HG03575 (cell line): ENCODE data around the gene GLIS1.

ENCODE experiments used
- ATAC-seq: cut with Tn5 transposase; IDR thresholded peaks from one replicate; pipeline ENCODE4 v1.9.1; 2021; ENCODE audit not compliant: unreplicated experiment, insufficient number of reproducible peaks, low FRiP score; ENCODE audit errors: extremely low read depth

GLIS1 gene

DNA sequence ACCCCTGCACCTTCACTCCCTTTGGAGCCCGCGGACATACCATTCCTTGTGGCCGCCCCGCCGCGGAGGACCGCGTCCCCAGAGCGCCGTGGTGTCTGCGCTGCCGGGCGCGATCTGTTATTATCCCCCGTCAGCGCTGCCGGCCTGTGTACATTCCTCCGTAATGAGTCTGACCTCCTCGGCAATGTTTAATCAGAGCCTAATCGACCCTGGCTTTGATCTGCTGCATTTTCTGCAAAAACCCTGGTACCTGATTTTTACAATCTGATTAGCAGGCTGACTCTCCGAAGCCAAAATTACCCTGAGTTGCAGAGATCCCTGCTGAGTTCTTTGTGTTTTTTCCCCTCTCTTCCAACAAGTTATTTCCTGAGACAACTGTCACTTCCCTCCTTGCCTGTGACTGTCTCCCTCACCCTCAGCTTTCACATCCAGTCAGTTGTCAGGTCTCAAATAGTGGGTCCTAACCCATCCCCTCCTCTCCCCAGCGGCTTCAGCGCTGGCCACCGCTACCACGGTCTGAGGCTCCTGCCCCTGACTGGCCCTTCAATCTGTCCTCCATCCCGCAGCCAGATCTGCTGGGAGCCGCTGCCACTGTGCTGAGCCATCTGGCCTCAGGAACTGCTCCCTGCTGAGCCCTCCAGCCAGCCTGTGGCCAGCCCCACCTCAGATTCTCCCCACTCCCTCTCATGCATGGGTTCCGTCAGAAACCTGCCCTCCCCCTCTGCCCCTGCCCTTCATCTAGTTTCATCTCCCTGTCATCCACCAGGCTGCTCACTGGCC lies 53.5 kb downstream of the GLIS1 start:
- no peak for ATAC-seq

DNA sequence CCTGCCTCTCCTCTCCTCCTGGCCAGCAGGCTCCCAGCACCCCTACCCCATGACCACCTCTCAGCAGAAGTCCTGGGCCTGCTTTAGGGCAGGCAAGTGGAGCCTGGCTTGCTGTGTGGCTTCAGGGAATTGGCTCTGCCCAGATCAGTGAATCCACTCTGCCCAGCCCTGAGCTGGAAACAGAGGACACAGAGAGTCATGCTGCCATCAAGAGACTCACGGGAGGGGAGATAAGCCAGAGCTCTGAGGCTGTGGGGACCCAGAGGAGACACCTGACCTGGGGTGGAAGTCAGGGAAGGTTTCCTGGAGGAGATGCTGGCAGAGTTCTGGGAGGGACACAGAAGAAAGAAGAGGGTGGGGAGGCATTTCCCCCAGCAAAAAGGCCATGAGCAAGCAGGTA lies 54.2 kb downstream of the GLIS1 start:
- ATAC-seq = no peak

DNA sequence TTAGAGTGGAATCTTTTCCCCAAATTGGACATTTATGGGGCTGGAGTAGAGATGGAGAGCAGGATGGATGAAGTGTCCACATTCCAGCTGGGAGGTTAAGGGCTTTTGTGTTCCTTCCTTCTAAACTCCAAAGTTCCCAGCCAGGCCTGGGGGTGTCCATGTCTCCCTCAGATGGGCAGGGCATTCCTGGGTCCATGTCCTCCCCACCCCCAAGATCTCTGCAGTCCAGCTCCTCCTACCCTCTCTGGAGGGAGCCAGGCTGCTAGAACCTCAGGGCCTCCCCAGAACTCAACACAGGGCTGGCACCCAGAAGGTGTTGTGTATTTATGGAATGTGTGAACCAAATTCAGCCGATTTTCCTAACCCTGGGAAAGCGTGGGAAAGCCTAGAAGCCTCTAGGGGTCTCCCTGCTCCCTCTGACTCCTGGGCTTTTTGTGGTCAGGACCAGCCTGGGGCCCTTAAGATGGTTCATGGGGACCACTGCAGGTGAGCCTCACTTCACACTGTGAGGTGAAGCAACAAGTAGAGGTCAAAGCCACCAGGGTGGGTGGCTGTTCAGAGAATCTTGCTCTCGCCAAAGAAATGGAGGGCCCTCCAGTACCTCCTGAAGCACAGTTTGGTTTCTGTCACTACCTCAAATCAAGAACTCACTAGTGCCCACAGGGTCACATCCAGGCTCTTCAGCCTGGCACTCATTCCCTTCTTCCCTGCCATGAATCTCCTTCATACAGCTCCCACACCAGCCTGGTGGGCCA lies 54.8 kb downstream of the GLIS1 start:
- no peak for ATAC-seq

DNA sequence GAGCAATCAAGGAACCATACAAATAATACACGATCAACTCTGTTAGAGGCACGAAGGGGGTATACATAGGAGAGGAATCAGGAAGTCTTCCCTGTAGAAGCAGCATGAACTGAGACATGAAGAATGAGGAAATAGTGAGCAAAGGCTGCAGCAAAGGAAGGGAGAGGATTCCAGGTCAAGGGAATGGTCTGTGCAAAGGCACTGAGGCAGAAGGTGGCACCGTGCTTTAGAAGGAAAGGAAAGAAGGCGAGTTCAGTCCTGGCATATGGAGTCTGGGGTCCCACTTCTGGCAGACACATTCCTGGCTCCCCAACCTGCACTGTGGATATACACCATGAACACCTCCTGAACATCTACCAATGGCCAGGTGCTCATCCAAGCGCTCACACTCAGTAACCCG lies 56.1 kb downstream of the GLIS1 start:
- ATAC-seq = no peak

DNA sequence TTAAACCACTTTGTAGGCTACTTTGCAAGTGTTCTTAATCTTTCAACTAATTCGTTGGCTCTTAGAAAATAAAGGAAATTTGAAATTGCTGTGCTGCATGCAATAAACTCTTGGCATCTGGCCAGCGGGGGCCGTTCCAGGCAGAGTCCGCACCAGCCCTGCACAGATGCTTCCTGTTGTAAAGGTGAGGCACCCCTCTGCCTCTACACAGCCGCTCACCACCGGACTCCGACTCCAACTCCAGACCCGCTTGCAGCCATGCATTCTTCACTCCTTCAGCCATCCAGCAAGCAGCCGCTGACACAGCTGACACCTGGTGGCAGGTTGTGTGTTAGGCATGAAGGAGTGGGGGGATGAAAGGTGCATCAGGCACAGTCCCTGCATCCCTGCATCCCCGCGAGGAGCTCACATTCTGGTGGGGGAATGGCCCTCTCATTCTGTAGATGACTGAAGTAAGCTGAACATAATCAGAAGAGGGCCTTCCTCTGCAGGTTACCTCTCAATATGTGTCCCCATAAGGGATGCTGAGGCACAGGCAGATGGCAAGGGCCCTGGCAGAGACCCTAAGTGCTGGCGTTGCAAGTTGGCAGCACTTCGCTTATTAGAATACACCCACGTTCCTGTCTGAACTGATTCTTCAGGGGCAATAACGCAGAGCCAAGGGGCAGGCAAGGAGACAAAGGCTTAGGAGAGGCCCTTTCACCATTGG lies 56.8 kb downstream of the GLIS1 start:
- no peak for ATAC-seq

DNA sequence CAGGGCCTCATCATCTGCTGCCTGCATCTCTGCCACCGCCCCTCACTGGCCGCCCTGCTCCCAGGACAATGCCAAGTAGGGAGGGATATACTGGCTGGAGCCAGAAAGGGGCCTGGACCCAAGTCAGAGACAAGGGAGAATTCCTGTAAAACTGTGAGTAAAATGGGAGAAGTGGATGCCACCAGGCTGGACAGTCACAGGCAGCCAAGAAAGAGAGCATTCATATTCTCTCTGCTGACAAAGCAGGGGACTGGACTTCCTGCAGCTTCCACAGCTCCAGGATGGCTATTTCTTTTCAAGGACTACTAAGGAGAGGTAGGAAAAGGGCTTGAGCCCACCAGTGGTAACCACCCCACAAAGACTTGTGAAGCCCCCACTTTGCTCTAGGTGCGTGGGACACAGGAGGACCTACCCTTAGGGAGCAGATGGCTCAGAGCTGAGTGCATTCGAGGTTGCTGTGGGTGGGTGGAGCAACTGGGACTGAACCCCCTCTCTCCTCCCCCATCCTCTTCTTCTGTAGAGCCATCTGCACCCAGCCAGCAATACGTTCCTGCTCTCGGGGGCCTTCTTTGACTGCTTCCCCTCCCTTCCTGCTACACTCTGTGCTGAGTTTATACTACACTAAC lies 57.5 kb downstream of the GLIS1 start:
- no peak for ATAC-seq

DNA sequence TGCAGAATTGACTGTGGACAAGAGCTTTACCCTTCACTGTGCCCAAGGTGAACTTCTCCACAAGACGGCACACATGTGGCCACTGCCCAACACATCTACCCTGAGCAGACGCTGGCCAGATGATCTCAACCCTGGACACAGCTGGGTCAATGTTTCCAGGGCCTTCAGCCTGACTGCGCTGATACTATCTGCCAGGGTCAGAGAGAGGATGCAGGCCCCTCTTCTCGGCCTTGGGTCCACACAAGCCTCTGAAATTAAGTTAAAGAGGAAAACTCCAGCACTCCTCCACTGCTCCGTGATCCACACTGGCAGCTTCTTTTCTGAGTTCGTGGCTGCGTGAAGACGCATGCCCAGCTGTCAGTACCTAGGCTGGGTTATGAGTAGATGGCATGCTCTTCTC lies 58.1 kb downstream of the GLIS1 start:
- ATAC-seq = no peak

DNA sequence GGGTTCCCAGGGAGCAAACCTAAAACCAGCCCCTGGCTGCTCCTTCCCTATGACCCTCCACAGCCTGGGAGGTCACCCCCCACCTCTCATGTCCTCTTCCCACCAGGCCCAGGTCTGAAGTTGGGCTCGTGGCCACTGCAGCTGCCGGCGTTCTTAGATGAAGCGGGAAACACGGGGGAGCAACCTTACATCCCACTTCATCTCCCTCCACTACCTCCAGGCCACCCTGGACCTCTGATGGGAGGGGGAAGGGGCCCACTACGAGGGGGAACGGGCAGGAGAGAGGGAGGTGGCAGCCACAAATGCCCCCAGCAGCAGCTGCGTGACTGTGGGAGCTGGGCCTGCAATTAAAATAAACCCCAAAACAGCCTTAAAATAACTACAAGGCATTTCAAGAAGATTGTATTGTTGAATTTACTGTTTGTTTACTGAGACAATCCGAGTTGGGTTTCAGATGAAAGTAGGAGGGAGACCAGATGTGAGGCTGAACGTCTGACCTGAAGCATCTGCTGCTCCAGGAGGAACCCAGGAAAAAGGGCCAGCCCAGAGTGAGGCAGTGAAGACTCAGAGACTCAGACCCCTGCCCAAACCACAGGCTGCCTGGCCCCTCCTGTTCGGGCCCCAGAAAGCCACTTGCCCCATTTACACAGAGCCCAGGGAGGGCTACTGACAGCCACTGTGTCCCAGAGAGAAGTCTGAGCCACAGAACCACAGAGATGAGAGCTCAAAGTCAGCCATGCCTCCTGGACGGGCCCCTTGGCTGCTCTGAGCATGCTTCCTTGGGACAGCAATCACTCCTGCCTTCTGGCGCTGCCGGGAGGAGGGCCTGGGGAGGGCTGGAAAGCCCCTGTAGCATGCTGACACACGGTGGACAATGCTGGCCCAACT lies 59.8 kb downstream of the GLIS1 start:
- no peak for ATAC-seq

DNA sequence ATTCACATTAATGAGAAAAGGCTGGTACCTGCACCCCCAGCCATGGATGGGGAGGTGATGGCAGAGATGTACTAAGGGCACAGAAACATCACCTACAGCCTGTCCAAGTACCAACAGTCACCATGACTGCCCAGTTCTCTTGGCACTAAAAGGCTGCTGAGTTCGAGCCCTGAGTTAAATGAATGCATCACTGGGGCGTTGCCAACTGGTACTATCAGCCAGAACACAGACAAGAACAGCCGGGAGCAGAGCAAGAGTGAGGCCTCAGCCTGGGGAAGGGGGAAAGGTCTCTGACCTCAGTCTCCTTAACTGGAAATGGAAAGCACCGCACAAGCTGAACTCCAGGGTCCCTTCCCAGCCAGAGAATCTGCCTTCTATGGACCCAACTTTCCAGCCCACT lies 60.5 kb downstream of the GLIS1 start:
- no peak for ATAC-seq

DNA sequence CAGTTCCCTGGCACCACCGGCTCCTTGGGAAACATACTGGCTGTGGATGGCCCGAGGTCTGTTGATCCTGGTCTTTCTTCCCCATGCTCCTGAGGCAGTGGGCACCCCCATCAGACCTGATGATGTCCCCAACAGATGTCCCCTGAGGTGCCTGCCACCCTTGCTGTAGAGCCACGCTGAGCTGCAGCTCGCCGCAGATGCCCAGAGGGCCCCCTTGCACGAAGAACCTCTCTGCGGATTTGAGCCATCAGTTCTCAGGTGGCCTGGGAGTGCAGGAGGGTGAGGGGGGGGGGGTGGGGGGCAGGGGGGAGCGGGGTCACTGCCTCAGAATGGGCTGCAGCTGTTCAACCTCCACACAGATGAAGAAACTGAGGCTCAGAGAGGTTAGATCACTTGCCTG lies 60.9 kb downstream of the GLIS1 start:
- no peak for ATAC-seq

DNA sequence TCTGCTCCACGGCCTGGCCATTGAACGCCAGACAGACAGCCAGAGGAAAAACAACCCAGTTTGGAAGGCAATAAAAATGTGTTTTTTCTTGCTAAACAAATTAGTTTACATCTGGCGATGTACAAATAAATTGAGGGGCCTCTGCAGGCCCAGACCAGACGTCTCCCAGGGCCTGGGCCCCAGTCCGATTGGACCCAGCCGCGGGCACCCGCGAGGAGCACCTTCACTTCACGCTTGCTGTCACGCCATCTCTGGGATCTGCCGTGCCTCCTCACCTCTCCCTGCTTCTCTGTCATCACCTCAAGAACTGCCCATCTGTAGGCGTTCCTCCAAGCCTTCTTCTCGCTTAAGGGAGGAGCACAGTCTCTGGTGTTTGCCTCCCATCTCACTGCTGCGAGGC lies 61.5 kb downstream of the GLIS1 start:
- ATAC-seq = no peak

DNA sequence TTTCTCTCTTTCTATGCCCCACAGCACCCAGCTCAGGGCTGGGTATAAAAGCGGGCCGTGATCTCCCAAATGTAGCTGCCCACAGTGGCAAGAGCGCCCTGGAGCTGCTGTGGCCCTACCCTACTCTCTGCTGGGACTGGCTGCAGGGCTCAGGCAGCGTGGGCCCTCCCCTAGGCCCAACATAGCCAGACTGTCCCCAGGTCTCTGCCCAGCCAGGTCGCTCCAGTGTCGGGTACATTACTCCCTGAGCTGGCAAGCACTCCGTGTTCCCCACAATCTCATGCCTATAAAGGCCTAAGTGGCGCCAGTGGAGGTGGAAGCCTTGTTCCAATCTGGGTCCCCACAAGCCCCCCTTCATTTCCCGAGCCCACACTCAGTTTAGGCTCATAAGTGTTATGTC lies 66.2 kb downstream of the GLIS1 start:
- ATAC-seq = no peak

DNA sequence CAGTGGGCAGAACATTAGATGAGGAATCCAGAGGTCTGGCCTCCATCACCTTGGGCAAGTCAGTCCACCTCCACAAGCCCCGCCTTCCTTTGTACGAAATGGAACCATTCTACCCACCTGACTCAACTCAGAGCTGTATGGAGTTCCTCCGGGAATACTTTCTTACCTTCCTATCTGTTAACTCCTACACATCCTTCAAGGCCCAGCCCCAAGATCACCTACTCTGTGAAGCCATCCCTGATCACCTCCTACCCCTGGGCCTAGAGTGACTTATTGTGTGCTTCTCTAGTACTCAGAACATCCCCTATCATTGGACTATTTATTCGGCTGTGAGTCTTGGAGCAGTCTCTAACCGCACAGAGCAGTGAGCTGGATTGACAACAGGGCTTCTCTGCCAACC lies 66.7 kb downstream of the GLIS1 start:
- no peak for ATAC-seq

DNA sequence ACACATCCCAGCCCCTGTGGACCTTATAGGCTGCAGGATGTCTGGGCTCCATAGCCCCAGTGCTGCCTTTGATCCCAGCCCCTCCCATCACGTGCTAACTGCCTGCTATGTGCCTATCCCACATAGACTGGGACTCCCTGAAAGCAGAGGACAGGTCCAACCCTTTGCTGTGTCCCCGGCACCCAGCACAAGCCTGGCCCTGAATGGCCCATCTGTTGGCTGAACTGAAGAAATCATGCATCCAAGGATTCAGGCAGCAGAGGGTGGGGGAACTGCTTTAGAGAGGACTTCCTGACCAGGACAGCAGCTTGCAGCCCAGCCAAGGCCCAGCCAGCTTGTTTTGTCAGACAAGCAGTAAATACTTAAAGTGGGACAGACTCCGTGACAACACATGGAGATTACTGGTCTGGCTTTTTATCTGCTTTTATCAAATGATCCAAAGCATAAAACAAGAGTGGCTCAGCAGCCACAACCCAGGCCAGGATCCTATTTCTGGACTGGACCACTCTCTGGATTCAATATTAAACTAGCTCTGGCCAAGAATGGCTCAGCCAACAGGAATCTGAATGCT lies 69.3 kb downstream of the GLIS1 start:
- no peak for ATAC-seq

DNA sequence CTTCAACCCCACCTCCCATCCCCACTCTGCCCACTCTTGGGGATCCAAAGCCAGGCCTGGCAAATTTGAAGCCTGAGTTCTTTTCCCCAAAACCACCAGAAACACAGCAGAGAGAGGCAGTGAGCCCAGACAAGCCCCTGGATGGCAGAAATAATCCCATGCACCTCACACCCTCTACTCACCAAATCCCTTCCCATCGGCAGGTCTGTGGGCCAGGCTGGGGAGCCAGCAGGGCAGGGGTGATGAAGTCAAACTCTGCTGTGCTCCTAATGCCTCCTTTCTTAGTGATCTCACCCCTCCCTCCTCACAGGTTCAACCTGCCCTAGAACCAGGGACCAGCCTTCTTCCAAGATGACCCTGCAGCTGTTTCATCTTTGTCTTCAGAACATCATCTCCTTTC lies 72.4 kb downstream of the GLIS1 start:
- no peak for ATAC-seq

DNA sequence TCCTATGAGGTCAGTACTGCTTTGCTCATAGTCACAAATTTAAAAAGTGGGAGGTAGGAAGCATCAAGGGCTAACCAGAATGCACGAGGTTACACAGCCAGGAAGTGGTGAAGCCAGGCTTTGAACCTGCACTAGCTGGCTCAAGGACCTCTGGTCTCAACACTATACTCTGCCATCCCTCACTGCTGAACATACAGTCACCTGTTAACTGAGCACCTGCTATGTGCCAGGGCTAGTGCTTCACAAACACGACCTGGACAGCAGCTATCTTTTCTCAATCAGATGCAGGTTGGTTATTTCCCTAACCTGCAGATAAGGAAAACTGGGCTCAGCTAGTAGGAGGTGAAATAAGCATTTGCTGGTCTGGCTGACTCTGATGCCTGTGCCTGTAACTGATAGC lies 73.0 kb downstream of the GLIS1 start:
- ATAC-seq = no peak

DNA sequence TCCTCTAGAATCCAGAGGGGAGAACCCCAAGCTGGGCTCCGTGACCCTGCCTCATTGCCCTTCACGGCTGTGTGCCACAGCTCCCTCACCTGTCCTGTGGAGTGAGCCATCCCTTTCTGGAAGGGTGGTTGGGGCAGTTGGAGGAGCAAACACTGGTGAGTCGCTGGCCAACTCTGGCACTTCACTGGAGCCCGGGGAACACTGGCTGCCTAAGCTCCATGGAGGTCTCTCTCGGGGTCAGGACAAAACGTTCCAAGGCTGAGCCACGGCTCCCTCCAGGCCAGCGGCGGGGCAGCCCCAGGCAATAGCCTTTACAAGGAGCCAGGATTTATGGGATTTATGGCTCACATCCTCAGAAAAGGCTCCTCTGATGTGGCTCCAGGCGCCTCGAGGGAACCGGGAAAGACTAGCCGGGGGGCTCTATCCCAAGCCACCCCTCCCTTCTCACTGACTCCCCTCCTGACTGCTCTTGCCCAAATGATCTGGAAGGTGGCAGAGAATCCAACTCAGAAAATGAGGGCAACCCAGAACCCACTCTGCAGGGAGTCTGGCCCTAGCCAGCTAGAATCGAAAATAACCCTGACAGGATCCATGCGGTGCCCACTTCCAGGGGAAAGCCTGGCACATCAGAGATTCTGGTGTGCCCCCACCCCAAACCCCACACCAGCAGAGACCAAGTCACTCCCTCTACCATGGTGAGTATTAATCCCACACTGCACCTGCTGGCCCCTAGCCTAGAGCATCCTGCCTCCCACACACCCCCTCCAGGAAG lies 75.2 kb downstream of the GLIS1 start:
- ATAC-seq = no peak

DNA sequence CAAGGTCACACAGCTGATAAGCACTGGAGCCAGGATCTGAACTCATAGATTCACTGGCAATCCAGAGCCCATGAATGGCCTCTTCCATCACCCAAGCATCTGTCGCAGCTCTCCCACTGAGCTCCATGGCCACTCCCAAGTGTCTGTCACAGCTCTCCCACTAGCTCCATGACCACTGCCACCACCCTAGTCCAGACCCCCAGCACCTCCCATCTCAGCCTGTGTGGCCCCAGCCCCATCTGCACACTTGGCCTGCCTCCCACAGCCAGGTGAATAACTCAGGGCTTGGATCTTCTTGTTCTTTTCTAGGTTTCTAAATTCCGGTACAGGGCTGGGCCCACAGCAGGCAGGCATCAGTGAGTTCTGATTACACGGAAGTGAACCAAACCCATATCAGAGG lies 76.0 kb downstream of the GLIS1 start:
- no peak for ATAC-seq
